Medulla oblongata (tissue), 1 donor: ENCODE measurements around the gene WNT11.

Experiments
- DNase-seq: peaks from one replicate; pipeline ENCODE4 v3.0.0-alpha.2; 2015; ENCODE audit errors: extremely low spot score

WNT11 gene

GRCh38 chr11:76206327-76207081 is at the start of gene WNT11:
Gene WNT11, minus strand, starts transcription at chr11:76206502. Its CDS starts 95 bp downstream, at chr11:76206407.
- peak; percentile 7 for DNase-seq

- DNase-seq = no peak
These were observed 47.1 kb upstream of the WNT11 start for GRCh38 chr11:76253416-76253815.

GRCh38 chr11:76252631-76253070 is 46.3 kb upstream of the WNT11 start:
- DNase-seq = no peak

GRCh38 chr11:76251576-76251975 is 45.3 kb upstream of the WNT11 start:
- no peak for DNase-seq

GRCh38 chr11:76251226-76251575 is 44.9 kb upstream of the WNT11 start:
- DNase-seq = no peak

- no peak for DNase-seq
These were observed 44.4 kb upstream of the WNT11 start for GRCh38 chr11:76250520-76251225.

GRCh38 chr11:76249195-76249741 is 43.0 kb upstream of the WNT11 start:
- DNase-seq = no peak

- no peak for DNase-seq
These were observed 41.9 kb upstream of the WNT11 start for GRCh38 chr11:76248210-76248609.

- no peak for DNase-seq
These were observed 40.8 kb upstream of the WNT11 start for GRCh38 chr11:76247091-76247490.

- no peak for DNase-seq
These were observed 40.1 kb upstream of the WNT11 start for GRCh38 chr11:76246271-76246933.

- DNase-seq = no peak
These were observed 39.4 kb upstream of the WNT11 start for GRCh38 chr11:76245720-76246119.

- DNase-seq = no peak
These were observed 38.1 kb upstream of the WNT11 start for GRCh38 chr11:76244316-76244851.

- no peak for DNase-seq
These were observed 37.6 kb upstream of the WNT11 start for GRCh38 chr11:76243957-76244285.

- DNase-seq = no peak
These were observed 37.1 kb upstream of the WNT11 start for GRCh38 chr11:76243193-76243956.

GRCh38 chr11:76242004-76242779 is 35.9 kb upstream of the WNT11 start:
- no peak for DNase-seq

GRCh38 chr11:76241243-76242000 is 35.1 kb upstream of the WNT11 start:
- no peak for DNase-seq

- DNase-seq = no peak
These were observed 34.4 kb upstream of the WNT11 start for GRCh38 chr11:76240666-76241065.

- DNase-seq = no peak
These were observed 33.8 kb upstream of the WNT11 start for GRCh38 chr11:76240161-76240540.

- DNase-seq = no peak
These were observed 33.3 kb upstream of the WNT11 start for GRCh38 chr11:76239483-76240160.
